Activated CD4-positive, alpha-beta T cell treated with anti-CD3 and anti-CD28 coated beads for 24 hours (primary cell): ENCODE data around the gene VWA1.
"Not testable (repeated sequence)": the region's sequence is repeated elsewhere in the genome, so short reads cannot be mapped to it uniquely, and the experiment has no call there.

Experiments
- DNase-seq, 2 donors: peaks; one replicate each; pipeline ENCODE4 v3.0.0-alpha.2; 2020; ENCODE audit warnings: low read depth in 2 of 2

VWA1 gene

DNA sequence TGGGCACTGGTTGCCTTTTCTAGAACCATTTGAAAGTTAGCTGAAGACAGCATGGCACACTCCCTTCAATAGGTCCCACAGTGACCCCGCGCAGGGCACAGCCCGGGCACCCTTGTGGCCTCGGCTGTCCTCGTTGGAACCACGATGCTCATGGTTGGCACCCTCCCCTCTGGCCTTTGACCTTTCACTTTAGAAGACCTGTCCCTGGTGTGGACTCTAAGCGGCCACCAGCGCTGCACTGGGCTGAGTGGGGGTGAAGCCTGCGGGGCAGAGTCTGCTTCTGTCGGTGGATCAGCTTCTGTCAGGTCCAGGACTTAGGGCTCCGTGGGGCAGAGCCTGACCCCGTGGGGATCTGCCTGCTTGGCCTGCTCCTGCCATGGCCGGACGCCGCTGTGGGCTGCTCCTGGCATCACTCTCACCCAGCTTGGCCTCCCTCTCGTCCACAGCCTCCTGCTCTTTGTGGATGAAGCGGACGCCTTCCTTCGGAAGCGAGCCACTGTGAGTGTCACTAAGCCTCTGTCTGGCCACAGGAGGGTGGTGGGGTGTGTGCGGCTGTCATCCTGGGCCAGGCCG lies 21.3 kb downstream of the VWA1 start:
- DNase-seq = not testable (repeated sequence)

DNA sequence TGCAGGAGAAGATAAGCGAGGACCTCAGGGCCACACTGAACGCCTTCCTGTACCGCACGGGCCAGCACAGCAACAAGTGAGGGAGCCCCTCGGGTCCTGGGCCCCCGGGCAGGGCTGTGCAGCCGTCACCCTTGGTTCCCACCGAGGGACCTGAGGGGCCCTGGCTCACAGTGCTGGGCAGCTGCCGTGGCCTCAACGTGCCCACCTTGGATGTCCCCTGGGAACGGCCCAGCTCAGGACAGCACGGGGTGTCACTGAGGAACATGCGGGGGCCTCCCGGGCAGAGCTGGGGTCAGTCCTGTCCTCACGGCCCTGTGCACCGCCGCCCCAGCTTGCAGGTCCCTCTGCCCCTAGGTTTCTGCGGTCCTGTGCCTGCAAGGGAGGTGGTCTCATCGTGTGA lies 23.7 kb downstream of the VWA1 start:
- DNase-seq = not testable (repeated sequence)

DNA sequence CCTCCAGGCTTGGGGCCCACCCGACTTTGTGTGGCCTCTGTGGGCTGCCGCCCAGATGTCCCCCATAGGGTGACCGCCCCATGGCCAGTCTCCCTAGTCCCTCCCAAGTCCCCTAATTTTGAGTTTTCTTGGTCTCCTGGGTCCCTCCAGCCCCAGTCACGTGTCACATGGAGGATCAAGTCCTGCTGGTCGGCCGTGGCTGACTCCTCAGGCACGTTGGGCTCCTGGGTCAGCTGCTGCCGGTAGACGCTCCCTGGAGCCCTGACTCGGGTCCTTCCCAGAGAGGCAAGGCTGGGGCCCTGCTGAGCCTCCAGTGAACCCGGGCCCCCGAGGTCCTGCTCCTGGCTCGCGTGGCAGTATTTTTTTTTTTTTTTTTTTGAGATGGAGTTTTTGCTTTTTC lies 24.2 kb downstream of the VWA1 start:
- not testable (repeated sequence) for DNase-seq

DNA sequence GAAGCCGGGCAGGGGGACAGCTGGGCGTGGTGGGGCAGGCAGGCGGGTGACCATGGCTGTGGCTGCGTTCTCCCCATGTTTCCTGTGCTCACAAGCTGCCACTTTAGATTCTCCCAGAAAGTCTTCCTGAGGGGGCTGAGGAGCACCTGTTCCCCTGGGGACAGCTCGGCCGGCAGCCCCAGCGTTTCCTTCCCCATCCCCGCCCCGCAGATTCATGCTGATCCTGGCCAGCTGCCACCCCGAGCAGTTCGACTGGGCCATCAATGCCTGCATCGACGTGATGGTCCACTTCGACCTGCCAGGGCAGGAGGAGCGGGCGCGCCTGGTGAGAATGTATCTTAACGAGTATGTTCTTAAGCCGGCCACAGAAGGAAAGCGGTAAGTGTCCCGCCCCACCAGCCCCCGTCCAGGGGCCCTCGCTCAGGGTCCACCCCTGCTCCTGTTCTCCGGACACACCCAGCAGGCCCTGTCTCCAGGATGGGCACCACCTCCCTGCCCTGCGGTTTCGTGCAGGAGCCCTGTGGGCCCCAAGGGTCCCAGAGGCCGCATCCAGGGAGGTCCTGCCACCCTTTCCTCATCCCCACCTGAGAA lies 25.1 kb downstream of the VWA1 start:
- no peak for DNase-seq

DNA sequence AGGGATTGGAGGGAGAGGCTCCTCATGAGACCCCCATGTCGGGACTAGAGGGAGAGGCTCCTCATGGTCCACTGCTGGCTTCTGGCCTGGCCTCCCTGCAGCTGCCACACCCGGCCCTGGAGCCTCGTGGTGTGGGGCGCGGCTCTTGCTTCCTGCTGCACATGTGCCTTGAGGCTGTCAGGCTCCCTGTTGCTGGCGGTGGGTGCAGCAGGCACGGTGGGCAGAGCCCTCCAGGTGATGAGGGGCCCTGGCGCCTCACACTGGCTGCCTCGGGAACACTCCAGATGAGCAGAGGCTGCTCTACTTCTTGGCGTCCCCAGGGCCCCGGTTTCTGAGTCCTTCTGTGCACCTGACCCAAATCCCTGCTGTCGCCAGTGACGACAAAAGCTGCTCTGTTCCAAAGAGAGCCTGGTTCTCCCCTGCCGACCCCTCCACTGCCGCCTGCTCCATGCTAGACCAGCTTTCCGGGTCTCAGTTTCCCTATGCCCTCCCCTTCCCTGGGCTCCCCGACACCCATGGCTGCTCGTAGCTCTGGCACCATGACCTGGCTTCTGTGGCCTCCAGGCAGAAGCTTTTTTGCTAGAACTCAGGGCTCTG lies 26.3 kb downstream of the VWA1 start:
- DNase-seq = no peak

DNA sequence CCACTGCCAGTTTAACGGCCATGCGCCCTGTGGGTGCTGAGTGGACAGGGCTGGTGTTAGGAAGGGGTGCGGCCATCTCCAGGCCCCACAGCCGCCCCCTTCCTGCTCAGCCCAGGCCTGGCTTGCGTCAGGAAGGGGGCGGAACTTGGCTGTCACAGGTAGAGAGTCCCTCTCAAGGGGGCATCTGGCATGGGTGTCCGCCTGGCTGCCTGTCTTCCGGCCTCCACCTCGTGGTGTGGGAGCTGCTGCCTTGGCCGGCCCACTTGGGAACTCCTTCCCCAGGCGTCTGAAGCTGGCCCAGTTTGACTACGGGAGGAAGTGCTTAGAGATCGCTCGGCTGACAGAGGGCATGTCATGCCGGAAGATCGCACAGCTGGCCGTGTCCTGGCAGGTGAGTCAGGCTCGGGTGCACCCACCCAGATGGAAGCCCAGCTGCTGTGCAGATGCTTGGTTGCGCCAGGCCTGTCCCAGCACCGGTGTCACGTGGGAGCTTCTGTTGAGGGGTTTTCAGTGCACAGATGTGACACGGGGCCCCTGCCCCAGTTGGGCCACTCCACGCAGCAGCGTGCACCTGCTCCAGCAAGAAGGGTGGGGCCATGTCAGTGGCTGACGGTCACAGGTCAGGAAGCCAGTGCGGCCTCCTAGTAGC lies 27.0 kb downstream of the VWA1 start:
- DNase-seq = no peak

DNA sequence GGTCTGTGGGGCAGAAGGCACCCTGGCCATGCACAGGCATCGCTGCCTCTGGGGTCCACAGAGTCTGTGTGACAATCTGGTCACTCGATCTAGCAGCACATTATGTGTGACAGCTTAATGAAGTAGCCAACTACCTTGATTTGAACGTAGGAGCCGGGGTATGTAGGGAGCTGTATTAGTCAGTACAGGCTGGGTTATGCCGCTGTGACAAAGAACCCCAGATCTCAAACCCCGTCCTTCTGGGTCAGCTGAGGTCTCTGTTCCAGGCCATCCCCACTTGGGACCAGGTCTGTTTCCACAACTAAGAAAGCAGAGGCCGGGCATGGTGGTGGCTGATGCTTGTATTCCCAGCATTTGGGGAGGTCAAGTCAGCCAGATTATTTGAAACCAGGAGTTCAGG lies 27.8 kb downstream of the VWA1 start:
- DNase-seq = no peak

DNA sequence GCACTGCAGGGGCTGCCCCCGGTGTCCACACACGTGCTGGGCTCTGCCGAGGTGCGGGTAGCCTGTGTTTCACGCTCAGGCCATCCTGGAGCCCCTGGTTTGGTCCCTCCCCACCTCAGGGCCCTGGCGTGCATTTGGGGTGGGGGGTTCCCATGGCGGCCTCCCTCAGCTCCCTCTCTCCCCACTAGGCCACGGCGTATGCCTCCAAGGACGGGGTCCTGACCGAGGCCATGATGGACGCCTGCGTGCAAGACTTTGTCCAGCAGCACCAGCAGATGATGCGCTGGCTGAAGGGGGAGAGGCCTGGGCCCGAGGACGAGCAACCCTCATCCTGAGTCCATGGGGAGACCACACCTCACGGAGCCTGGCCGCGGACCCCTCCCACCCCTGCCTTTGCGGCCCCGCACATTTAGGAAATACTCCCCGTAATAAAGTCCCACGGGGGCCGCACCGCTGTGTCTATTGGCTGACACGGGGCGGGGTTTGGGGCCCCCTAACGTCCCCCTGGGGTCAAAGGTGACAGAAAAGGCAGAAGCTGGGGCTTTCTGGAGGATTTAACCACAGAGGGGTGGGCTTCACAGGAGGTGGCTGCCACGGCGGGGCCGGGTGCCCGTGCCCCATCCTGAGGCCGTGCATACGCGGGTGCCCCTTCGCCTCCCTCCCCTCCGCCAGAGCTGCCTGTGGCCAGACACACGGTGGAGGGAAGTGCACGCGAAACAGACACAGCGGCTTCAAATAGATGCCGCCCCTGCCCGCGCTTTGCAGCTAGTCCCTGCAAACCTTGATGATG lies 32.9 kb downstream of the VWA1 start:
- DNase-seq = not testable (repeated sequence)

DNA sequence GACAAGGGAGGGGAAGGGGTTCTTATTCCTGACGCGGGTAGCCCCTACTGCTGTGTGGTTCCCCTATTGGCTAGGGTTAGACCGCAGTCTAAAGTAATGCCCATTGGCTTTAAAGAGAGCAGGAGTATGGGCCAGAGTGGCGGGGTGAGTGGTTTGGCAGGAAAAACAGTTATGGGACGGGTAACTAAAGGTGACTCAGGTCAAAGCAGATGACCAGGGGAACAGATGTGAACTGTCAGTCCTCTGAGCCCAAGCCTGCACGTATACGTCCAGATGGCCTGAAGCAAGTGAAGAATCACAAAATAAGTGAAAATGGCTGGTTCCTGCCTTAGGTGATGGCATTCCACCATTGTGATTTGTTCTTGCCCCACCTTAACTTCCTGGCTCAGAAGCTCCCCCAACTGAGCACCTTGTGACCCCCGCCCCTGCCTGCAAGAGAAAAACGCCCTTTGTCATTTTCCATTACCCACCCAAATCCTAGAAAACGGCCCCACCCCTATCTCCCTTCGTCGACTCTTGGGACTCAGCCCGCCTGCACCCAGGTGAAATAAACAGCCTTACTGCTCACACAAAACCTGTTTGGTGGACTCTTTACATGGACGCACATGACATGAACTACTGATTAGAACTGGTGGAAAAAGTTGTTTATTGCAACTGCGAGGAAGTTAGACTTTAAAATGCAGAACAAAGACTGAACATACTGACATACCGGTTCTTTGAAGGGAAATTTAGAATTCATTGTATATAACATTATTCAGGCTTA lies 35.3 kb downstream of the VWA1 start:
- DNase-seq = no peak

DNA sequence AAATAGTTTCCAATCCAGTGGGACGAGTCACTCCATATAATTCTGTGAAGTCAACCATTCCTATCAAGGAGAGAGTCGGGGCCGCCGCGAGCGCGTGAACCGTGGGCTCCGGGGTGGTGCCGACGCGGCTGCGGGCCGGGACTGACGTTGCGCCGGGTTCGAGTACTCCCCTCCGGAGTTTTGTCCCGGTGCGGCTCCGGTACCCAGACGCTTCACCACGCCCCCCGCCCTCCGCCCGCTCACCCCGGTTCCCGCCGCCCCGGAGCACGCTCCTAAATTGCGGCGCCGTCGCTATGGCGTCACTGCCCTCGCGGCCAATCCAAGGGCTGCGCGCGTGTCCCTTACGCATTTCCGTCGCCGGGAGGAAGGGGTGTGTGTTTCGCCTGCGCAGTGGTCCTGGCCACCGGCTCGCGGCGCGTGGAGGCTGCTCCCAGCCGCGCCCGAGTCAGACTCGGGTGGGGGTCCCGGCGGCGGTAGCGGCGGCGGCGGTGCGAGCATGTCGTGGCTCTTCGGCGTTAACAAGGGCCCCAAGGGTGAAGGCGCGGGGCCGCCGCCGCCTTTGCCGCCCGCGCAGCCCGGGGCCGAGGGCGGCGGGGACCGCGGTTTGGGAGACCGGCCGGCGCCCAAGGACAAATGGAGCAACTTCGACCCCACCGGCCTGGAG lies 36.0 kb downstream of the VWA1 start, which contains the start of gene ATAD3B:
ATAD3B (plus strand) TSS at position 377 of the 664 bp plus-strand sequence; CDS start at position 497, 120 bp downstream.
- DNase-seq = peak; percentile 91 to 97

DNA sequence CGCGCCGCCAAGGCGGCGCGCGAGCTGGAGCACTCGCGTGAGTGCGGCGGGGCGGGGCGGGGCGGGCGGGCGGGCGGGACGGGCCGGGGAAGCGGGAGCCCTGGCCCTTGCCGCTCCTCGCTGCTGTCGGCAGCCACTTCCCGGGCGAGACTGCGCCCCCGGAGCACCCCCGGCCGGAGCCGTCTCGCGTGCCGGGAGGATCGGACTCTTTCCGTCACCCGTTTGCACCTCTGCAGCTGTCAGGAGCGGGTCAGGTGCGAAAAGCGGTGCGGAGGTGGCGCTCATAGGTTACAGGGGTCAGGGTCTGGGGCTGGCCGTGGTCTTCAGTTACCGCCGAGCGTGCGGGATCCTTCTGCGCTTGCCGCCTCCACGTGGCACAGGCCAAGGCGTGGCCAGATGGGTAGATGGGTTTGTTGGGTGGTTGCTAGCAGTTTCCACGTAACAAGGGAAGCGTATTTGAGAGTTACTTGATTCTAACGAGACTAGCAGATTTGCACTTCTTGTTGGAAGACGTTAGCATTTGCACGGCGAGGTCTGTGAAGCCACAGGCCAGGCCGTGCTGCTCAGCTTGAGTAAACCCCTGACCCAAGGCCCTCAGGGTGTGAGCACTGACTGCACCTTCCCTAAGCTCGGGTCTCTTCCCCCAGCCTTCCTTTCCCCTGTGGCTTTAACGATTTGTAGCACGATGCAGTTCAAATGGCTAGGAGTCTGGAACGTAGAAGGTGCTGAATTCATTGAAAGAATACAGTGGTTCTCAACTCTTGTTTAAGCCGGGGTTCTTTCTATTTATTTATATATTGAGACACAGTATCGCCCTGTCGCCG lies 36.8 kb downstream of the VWA1 start:
- not testable (repeated sequence) for DNase-seq

DNA sequence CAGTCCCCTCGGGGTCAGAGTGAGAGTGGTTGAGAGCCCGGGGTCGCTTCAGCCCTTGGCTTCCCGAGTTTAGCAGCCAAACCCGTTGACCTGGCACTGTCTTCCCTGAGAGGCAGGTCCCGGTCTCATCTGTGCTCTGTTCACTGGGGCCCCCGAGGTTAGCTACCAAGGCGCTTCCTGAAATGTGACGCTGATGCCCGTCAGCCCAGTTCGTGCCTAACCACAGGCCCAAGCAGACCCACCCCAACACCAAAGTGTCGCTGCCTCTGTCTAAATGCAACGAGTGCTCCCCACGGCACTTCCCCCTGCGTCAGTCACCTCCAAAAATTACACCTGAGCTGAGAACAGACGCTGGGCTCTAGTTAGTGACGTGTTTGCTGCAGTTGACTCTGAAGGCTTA lies 40.5 kb downstream of the VWA1 start:
- DNase-seq = not testable (repeated sequence)

DNA sequence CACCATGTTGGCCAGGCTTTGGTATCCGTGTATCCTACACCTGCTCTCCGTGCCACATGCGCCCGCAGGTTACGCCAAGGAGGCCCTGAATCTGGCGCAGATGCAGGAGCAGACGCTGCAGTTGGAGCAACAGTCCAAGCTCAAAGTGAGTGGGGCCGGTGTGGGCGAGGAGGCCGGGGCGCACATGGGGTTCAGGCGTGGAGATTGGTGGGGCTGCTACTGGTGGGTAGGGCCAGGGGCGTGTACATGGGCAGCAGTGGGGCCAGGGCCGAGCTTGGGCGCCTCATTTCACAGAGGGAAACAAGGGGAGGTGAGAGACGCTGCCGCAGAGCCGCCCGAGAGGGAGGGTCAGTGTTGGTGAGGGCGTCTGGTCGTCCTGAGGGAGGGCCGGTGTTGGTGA lies 41.7 kb downstream of the VWA1 start:
- DNase-seq = no peak

DNA sequence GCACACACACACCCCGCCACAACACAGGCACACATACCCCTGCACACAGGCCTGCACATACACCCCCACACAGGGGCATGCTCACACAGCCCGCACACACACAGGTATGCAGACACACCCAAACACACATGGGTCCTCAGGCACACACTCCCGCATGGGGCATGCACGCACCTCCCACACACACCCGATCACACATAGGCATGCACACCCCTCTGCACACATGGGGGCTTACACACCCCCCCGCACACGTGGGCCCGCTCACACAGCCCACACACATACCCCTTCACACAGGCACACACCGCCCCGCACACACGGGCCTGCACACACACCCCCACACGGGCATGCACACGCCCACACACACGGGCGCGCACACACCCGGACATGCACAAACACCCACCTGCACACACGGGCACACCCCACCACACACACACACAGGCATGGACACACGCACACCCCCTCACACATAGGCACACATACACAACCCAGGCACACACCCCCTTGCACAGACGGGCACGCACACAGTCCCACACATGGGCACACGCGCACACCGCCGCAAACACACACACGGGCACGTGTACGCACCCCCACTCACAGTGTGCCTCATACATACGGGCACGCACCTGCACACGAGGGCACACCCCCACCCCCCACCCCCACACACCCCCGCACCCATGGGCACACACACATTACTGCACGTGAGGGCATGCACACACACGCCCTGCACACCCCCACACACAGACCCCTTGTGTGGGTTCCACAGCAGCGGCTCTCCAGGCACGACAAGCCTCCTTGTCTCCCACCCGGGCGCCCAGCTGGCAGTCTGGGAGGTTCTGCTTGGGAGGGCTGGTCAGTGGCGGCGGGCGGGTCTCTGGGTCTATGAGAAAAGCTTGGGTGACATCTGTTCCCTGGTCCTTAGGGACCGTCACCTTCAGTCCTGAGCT lies 44.3 kb downstream of the VWA1 start:
- DNase-seq = no peak

DNA sequence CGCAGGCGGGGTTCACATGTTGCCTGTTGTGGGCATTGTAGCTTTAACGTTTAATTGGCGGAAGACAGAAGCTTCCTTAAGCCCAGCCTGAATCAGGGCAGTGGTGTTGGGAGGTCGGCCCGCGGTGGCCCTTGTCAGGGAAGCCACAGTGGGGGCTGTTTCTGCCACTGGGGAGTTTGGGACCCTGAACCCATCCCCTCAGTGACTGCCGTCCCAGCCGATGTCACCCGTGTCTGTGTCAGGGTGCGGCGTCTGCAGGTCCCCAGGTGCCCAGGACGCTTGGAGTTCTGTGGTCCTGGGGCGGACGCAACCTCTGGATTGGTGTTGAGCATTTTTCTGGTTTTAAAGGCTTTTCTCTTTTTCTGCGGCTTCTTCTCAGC lies 45.0 kb downstream of the VWA1 start:
- not testable (repeated sequence) for DNase-seq

DNA sequence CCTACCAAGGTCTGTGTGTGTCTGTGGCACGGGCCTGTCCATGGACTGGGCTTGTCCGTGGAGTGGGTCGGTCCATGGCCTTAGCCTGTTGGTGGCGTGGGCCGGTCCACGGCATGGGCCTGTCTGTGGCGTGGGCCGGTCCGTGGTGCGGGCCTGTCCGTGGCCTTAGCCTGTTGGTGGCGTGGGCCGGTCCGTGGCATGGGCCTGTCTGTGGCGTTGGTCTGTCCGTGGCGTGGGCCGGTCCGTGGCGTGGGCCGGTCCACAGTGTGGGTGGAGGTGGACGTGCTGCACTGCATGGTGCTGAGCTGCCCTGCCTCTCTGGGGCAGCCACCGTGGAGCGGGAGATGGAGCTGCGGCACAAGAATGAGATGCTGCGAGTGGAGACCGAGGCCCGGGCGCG lies 46.3 kb downstream of the VWA1 start:
- DNase-seq = not testable (repeated sequence)

DNA sequence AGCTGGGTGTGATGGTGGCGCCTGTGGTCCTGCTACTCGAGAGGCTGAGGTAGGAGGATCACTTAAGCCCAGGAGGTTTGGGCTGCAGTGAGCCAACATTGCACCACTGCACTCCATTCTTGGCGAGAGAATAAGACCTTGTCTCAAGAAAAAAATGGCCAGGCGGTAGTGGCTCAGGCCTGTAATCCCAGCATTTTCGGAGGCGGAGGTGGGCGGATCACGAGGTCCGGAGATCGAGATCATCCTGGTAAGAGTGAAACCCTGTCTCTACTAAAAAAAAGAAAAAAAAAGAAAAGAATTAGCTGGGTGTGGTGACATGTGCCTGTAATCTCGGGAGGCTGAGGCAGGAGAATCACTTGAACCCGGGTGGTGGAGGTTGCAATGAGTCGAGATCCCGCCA lies 47.4 kb downstream of the VWA1 start:
- no peak for DNase-seq

DNA sequence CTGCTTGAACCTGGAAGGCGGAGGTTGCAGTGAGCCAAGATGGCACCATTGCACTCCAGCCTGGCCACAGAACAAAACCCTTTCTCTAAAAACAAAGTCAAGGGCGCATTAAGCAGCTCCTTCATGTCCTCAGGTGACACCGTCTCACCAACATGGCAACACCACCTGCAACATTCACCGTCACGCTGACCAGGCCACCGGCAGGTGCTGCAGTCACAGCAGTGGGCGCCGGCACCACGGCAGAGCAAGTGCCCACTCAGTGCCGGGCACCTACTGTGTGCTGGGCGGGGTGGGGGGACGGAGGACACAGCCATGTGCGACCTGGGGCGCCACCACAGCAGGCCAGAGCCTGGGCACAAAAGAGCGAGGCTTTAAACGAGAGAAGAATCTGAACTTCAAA lies 48.2 kb downstream of the VWA1 start:
- no peak for DNase-seq
